Measurements from ENCODE around the gene ATAD1. TPM values are rescaled to one million over a fixed set of nuclear protein-coding genes. Genes with fewer than 3 reads are reported as not detected.

The ATAD1 gene
- total RNA-seq, 4 donors from 2014 or later: 34.2 to 43.2 (median 38.5) TPM

DNA sequence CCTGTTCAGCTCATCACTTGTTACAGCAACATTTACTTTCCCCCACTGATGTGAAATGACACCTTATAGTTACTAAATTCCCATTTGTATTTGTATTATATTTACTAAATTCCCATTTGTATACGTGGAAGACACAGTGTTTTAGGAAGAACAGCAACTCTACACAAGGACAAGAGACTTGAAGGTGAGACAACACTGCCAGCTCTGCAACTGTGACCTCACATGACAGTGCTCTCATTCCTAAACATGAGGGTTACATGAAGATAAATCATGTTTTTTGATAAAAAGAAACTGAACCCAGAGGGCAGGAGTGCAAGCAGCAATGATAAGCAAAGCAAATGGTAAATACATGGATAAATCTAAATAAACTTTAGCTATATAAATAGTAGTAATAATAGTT lies 60.3 kb downstream of the ATAD1 start:
- H3K4me3 ChIP-seq (ENCODE audit: low read depth, poor library complexity, severe bottlenecking): no peak overlapping the region
- no peak for DNase-seq (ENCODE audit: low spot score in 2 of 2)
- TF ChIP-seq, protein P1, sequence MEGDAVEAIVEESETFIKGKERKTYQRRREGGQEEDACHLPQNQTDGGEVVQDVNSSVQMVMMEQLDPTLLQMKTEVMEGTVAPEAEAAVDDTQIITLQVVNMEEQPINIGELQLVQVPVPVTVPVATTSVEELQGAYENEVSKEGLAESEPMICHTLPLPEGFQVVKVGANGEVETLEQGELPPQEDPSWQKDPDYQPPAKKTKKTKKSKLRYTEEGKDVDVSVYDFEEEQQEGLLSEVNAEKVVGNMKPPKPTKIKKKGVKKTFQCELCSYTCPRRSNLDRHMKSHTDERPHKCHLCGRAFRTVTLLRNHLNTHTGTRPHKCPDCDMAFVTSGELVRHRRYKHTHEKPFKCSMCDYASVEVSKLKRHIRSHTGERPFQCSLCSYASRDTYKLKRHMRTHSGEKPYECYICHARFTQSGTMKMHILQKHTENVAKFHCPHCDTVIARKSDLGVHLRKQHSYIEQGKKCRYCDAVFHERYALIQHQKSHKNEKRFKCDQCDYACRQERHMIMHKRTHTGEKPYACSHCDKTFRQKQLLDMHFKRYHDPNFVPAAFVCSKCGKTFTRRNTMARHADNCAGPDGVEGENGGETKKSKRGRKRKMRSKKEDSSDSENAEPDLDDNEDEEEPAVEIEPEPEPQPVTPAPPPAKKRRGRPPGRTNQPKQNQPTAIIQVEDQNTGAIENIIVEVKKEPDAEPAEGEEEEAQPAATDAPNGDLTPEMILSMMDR (IDR thresholded peaks at IDR 0.05): no peak
- TF ChIP-seq POLR2A (IDR thresholded peaks at IDR 0.05): no peak
- intact Hi-C loops (cut with DNase I; ENCODE audit: low total_unique reads): no loop called here
- WGBS, 2 donors: 94 to 98% methylated on average over 1 of the region's 1 CpG

DNA sequence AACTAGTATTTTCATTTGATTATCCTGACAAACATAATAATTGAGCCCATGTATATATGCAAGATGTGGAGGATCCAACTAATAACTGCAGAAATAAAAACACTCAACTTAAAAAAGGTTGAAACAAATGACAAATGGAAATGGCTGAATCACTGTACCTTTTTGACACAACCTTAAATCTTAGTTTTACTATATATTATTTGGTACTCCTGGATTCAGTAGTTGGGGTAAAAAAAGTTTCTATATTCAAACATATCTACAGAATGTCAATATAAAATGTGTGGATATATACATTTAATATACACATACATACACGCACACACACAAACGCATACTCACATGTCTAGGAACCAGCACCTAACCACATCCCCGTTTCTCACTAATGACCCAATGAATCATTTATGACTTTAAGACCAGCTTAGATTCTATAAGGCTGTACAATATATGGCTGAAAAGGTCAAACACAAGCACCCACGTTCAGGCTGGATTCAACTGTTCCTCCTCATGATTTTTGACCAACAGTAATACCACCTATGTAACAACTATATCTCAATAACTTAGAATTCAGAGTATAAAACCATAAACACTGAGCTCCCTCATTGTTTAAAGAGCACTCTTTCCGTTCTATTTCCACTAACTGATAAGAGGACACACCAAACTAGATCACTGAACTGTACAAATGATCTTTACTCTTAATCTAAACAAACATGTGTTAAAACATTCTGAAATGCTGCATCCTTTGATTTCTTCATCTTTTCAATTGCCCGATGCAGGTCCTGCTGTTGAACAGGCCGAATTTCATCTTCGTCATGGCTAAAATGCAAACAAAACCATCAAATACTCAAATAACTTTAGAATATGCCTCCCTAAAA lies 63.8 kb downstream of the ATAD1 start:
- WGBS, 2 donors: 94 to 96% methylated on average over 8 of the region's 8 CpGs
- H3K4me3 ChIP-seq (ENCODE audit: low read depth, poor library complexity, severe bottlenecking): no peak overlapping the region
- TF ChIP-seq, protein P1 (IDR thresholded peaks at IDR 0.05): no peak
- TF ChIP-seq POLR2A (IDR thresholded peaks at IDR 0.05): no peak
- intact Hi-C loops (cut with DNase I; ENCODE audit: low total_unique reads): no loop called here
- no peak for DNase-seq (ENCODE audit: low spot score in 2 of 2)

DNA sequence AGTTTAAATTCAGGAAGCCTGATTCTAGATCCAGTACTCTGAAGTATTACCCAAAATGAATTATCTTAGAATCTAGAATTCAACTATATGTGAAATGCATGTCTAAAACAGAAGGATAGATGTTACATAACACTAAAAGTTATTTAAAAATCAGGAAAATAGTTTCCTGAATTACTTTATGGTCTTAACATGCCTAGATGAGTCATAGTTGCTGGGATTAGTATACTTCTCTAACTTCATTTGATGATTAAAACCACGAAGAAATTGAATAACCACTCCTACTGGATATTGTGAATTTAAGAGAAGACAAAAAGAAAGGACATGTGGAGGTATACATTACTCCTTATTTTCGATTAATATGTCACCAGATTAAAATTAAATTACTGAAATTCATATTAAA lies 65.5 kb downstream of the ATAD1 start:
- no peak overlapping the region for H3K4me3 ChIP-seq (ENCODE audit: low read depth, poor library complexity, severe bottlenecking)
- TF ChIP-seq, protein P1 (IDR thresholded peaks at IDR 0.05): no peak
- no peak for DNase-seq (ENCODE audit: low spot score in 2 of 2)
- intact Hi-C loops (cut with DNase I; ENCODE audit: low total_unique reads): no loop called here
- 55 to 56% methylated on average over 2 of the region's 2 CpGs for WGBS, 2 donors

DNA sequence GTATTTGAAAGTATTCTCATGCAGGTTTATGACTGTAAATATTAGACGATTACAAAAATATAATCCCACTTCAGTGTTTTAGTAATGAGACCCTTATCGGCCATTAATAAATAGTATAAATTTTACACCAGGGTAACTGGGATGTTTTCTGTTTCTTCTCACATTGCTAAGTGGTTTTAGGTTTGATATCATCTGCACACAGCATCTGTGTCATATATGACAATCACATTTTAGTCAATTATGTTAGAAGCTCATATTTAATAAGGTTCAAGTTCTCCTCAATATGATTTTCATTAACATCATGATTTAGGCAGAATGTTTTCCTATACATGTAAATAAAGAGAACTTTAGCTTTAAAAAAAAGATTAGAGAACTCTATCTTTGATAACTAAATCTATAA lies 66.8 kb downstream of the ATAD1 start:
- no peak for DNase-seq (ENCODE audit: low spot score in 2 of 2)
- TF ChIP-seq POLR2A (IDR thresholded peaks at IDR 0.05): no peak
- TF ChIP-seq, protein P1 (IDR thresholded peaks at IDR 0.05): no peak
- intact Hi-C loops (cut with DNase I; ENCODE audit: low total_unique reads): no loop called here
- WGBS, 2 donors: 95% methylated on average over 2 of the region's 2 CpGs
- H3K4me3 ChIP-seq (ENCODE audit: low read depth, poor library complexity, severe bottlenecking): no peak overlapping the region

DNA sequence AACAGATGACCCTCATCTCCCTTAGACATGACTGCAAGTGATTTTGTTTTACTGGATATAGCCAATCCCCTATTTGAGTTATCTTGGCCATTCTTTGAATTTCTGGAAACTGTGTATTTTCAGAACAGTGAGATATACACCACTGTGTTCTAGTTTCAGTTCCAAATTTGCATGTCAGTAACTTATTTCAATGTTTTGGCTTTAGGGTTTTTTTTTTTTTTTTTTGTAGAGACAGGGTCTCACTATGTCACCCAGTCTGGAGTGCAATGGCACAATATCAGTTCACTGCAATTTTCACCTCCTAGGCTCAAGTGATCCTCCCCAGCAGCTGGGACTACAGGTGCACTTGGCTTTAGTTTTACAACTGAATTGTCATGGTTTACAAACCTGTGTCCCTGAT lies 67.2 kb downstream of the ATAD1 start:
- intact Hi-C loops (cut with DNase I; ENCODE audit: low total_unique reads): no loop called here
- TF ChIP-seq POLR2A (IDR thresholded peaks at IDR 0.05): no peak
- TF ChIP-seq, protein P1 (IDR thresholded peaks at IDR 0.05): no peak
- no peak for DNase-seq (ENCODE audit: low spot score in 2 of 2)
- H3K4me3 ChIP-seq (ENCODE audit: low read depth, poor library complexity, severe bottlenecking): no peak overlapping the region
